Activated CD8-positive, alpha-beta T cell treated with anti-CD3 and anti-CD28 coated beads for 36 hours (primary cell): ENCODE measurements around the gene EMC6. TPM values are rescaled to one million over a fixed set of nuclear protein-coding genes. Genes with fewer than 3 reads are reported as not detected.

Experiments
- ATAC-seq: fragments of 200-7000 bp; cut with Tn5 transposase; one replicate; pipeline ENCODE4 v1.10.0; 2021; ENCODE audit warnings: mild to moderate bottlenecking, moderate library complexity
- CTCF ChIA-PET: fragments of 350-600 bp; sonication (Branson Sonifier 250); formaldehyde crosslinking; loops from one replicate; lab custom pipeline; 2021; ENCODE audit warnings: antibody characterized with exemption; lab: Charles Lee
- POLR2A ChIA-PET: fragments of 350-600 bp; sonication (Branson Sonifier 250); formaldehyde crosslinking; loops from one replicate; lab custom pipeline; 2021; ENCODE audit warnings: antibody characterized with exemption; lab: Charles Lee
- DNase-seq: peaks from one replicate; pipeline ENCODE4 v3.0.0-alpha.2; 2020
- H3K27ac Mint-ChIP-seq: one replicate; pipeline ENCODE4 v1.8.0; 2021; ENCODE audit warnings: mild to moderate bottlenecking, mixed read lengths
- H3K27me3 Mint-ChIP-seq: one replicate; pipeline ENCODE4 v1.8.0; 2021; ENCODE audit warnings: mixed read lengths
- H3K36me3 Mint-ChIP-seq: one replicate; pipeline ENCODE4 v1.8.0; 2021; ENCODE audit warnings: low read depth, mixed read lengths
- H3K4me1 Mint-ChIP-seq: one replicate; pipeline ENCODE4 v1.8.0; 2021; ENCODE audit warnings: low read depth, mixed read lengths
- H3K4me3 Mint-ChIP-seq: one replicate; pipeline ENCODE4 v1.8.0; 2021; ENCODE audit warnings: mild to moderate bottlenecking, moderate library complexity, mixed read lengths
- H3K9me3 Mint-ChIP-seq: one replicate; pipeline ENCODE4 v1.8.0; 2021; ENCODE audit warnings: mixed read lengths
- CTCF ChIP-seq: fragments of 200-600 bp; IDR thresholded peaks from one replicate; pipeline ENCODE4 v1.8.0; 2022; ENCODE audit warnings: antibody characterized with exemption, mild to moderate bottlenecking
- intact Hi-C: fragments of 100-400 bp; cut with micrococcal nuclease; formaldehyde crosslinking; loops from one replicate; pipeline ENCODE4 v1.10.0; 2022
- total RNA-seq, 2 experiments: library from RNA; stranded (reverse); gene quantifications; one replicate each; pipeline ENCODE4 v1.2.3, GENCODE V29; 2021

EMC6 gene
- total RNA-seq, 2 experiments from 2014 or later = 50.8 to 58.7 TPM

GRCh38 chr17:3657874-3658783, 10.5 kb upstream of the EMC6 start:
- CTCF ChIA-PET = no interaction called here
- intact Hi-C loops = no loop called here

GRCh38 chr17:3658784-3659449, 9.7 kb upstream of the EMC6 start:
- Mint-ChIP-seq H3K27ac (no peak overlapping the region), H3K4me3 (no peak overlapping the region), H3K4me1 (no peaks in the 10 kb centered on the region), H3K9me3 (no peaks in the 10 kb centered on the region), H3K27me3 (no peaks in the 10 kb centered on the region), H3K36me3 (no peaks in the 10 kb centered on the region)
- ATAC-seq = no peak
- no peak for DNase-seq
- intact Hi-C loops = no loop called here
- ChIA-PET POLR2A (interaction anchor here (0.6 kb wide), 1 partner anchor 35 kb away, joined by 3 read pairs; no protein-coding TSS in a partner anchor), CTCF (no interaction called here)
- TF ChIP-seq CTCF = no peak

More at GRCh38 chr17:3657874-3658783, 10.5 kb upstream of the EMC6 start:
- H3K4me1 Mint-ChIP-seq = no peaks in the 10 kb centered on the region
- DNase-seq = no peak
- no peaks in the 10 kb centered on the region for H3K27me3 Mint-ChIP-seq
- no peaks in the 10 kb centered on the region for H3K36me3 Mint-ChIP-seq
- POLR2A ChIA-PET = interaction anchor here (0.6 to 1.7 kb wide), 4 partner anchors 9 to 63 kb away, joined by 3 to 4 read pairs (median 3); no protein-coding TSS in a partner anchor
- no peaks in the 10 kb centered on the region for H3K9me3 Mint-ChIP-seq
- H3K4me3 Mint-ChIP-seq = no peak overlapping the region
- TF ChIP-seq CTCF = no peak
- no peak overlapping the region for H3K27ac Mint-ChIP-seq
- ATAC-seq = no peak

GRCh38 chr17:3659541-3660111, 9.0 kb upstream of the EMC6 start:
- Mint-ChIP-seq H3K27me3 (no peaks in the 10 kb centered on the region), H3K27ac (no peak overlapping the region), H3K4me3 (no peak overlapping the region), H3K36me3 (no peaks in the 10 kb centered on the region), H3K4me1 (no peaks in the 10 kb centered on the region), H3K9me3 (no peaks in the 10 kb centered on the region)
- intact Hi-C loops = no loop called here
- POLR2A ChIA-PET = no interaction called here
- DNase-seq = no peak
- ATAC-seq = no peak
- TF ChIP-seq CTCF = no peak
- CTCF ChIA-PET = interaction anchor here (1.2 kb wide), 1 partner anchor 11 kb away, joined by 3 read pairs; no protein-coding TSS in a partner anchor

- ATAC-seq = no peak
- TF ChIP-seq CTCF = no peak
- no peak for DNase-seq
- H3K4me3 Mint-ChIP-seq = no peak overlapping the region
- intact Hi-C loops = no loop called here
- no peaks in the 10 kb centered on the region for H3K4me1 Mint-ChIP-seq
- H3K27ac Mint-ChIP-seq = no peak overlapping the region
- POLR2A ChIA-PET = interaction anchor here (1.0 kb wide), 1 partner anchor 91 kb away, joined by 3 read pairs; no protein-coding TSS in a partner anchor
- H3K36me3 Mint-ChIP-seq = no peaks in the 10 kb centered on the region
- H3K27me3 Mint-ChIP-seq = no peaks in the 10 kb centered on the region
- CTCF ChIA-PET = interaction anchor here (1.2 kb wide), 1 partner anchor 12 kb away, joined by 3 read pairs; no protein-coding TSS in a partner anchor
- H3K9me3 Mint-ChIP-seq = no peaks in the 10 kb centered on the region
These were observed 8.2 kb upstream of the EMC6 start for GRCh38 chr17:3660311-3660891.
